ENCODE results near the gene BOLA2.
"Not testable (repeated sequence)": the region's sequence is repeated elsewhere in the genome, so short reads cannot be mapped to it uniquely, and the experiment has no call there.

DNA sequence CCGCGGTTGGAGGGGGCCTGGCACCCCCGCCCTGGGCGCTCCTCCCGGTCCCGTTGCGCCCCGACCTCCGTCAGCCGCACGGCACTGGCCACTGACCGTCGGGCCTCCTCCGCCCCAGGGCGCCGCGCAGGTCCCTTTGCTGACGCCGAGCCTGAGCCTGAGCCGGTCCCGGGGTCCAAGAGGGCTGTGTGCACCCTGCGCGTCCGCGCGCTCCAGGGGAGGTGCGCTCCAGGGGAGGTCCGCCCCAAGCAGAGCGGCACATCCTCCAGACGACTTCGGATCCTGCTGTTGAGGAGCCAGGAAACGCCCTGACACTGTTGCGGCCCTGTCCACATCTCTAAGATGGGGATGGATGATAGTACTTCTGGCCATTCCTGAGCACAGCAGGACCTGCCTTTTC lies 12.8 kb upstream of the BOLA2 start:
- TF ChIP-seq, protein P1, sequence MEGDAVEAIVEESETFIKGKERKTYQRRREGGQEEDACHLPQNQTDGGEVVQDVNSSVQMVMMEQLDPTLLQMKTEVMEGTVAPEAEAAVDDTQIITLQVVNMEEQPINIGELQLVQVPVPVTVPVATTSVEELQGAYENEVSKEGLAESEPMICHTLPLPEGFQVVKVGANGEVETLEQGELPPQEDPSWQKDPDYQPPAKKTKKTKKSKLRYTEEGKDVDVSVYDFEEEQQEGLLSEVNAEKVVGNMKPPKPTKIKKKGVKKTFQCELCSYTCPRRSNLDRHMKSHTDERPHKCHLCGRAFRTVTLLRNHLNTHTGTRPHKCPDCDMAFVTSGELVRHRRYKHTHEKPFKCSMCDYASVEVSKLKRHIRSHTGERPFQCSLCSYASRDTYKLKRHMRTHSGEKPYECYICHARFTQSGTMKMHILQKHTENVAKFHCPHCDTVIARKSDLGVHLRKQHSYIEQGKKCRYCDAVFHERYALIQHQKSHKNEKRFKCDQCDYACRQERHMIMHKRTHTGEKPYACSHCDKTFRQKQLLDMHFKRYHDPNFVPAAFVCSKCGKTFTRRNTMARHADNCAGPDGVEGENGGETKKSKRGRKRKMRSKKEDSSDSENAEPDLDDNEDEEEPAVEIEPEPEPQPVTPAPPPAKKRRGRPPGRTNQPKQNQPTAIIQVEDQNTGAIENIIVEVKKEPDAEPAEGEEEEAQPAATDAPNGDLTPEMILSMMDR (IDR thresholded peaks at IDR 0.05) = not testable (repeated sequence)
- TF ChIP-seq POLR2AphosphoS5 (IDR thresholded peaks at IDR 0.05) = not testable (repeated sequence)
